IPS-NIHi7 (cell line): ENCODE measurements around the gene TMEM9B.

Source experiments
- DNase-seq: peaks from one replicate; pipeline ENCODE4 v3.0.0; 2012; ENCODE audit warnings: mixed read lengths; ENCODE audit errors: extremely low spot score

Gene TMEM9B

GRCh38 chr11:8930456-8931175, 33.6 kb downstream of the TMEM9B start:
- DNase-seq, result no peak

- no peak for DNase-seq
Observed at GRCh38 chr11:8928981-8929615, 35.1 kb downstream of the TMEM9B start.

GRCh38 chr11:8928205-8928604, 36.0 kb downstream of the TMEM9B start:
- DNase-seq, result no peak

GRCh38 chr11:8927233-8927632, 37.0 kb downstream of the TMEM9B start:
- no peak for DNase-seq

GRCh38 chr11:8926236-8926635, 38.0 kb downstream of the TMEM9B start:
- no peak for DNase-seq

GRCh38 chr11:8925711-8926110, 38.5 kb downstream of the TMEM9B start:
- DNase-seq, result no peak

GRCh38 chr11:8922691-8923090, 41.6 kb downstream of the TMEM9B start:
- no peak for DNase-seq

- DNase-seq, result peak; percentile 44
Observed at GRCh38 chr11:8917157-8917825, 47.0 kb downstream of the TMEM9B start.

- no peak for DNase-seq
Observed at GRCh38 chr11:8914661-8915018, 49.6 kb downstream of the TMEM9B start.

- DNase-seq, result peak; percentile 63
Observed at GRCh38 chr11:8913961-8914660, 50.1 kb downstream of the TMEM9B start.

- peak; percentile 97 for DNase-seq
Observed at GRCh38 chr11:8911029-8911823, 53.0 kb downstream of the TMEM9B start, which contains the start of gene AKIP1. Gene AKIP1 (plus strand): TSS chr11:8911189. CDS start chr11:8911450, 261 bp downstream.

- no peak for DNase-seq
Observed at GRCh38 chr11:8910649-8911026, 53.6 kb downstream of the TMEM9B start.

- DNase-seq, result no peak
Observed at GRCh38 chr11:8908099-8908498, 56.1 kb downstream of the TMEM9B start.

- DNase-seq, result no peak
Observed at GRCh38 chr11:8907116-8907515, 57.1 kb downstream of the TMEM9B start.

GRCh38 chr11:8905528-8906165, 58.6 kb downstream of the TMEM9B start:
- no peak for DNase-seq

- no peak for DNase-seq
Observed at GRCh38 chr11:8899119-8899753, 65.0 kb downstream of the TMEM9B start.
